Endothelial cell of umbilical vein (primary cell): ENCODE data around the gene TCERG1L. TPM values are rescaled to one million over a fixed set of nuclear protein-coding genes. Genes with fewer than 3 reads are reported as not detected.

Experiments used
- BruUV-seq: library from RNA; stranded (reverse); fragments of 400-500 nt; replicated peaks from 2 replicates; lab custom pipeline; 2021; lab: Mats Ljungman, UMichigan
- CTCF ChIA-PET: fragments of 300-600, 350-600 bp; sonication (Branson Sonifier 250); formaldehyde crosslinking; loops from one replicate; lab custom pipeline; 2021; ENCODE audit warnings: antibody characterized with exemption, inconsistent platforms; lab: Charles Lee
- POLR2A ChIA-PET: fragments of 300-600, 350-600 bp; sonication (Branson Sonifier 250); formaldehyde crosslinking; loops from one replicate; lab custom pipeline; 2021; ENCODE audit warnings: antibody characterized with exemption, inconsistent platforms; lab: Charles Lee
- DNase-seq: peaks from one replicate; pipeline ENCODE4 v3.0.0-alpha.2; 2011; ENCODE audit warnings: low read depth, low spot score
- FAIRE-seq: peaks from 2 replicates; lab custom pipeline; 2011; peaks lifted over from hg19 to GRCh38; lab: Jason Lieb, UNC
- H2AFZ ChIP-seq: 2 replicates; pipeline ENCODE4 v1.6.0; 2012; ENCODE audit warnings: low read depth, low read length, control low read depth, inconsistent platforms
- H3K27ac ChIP-seq: 2 replicates; pipeline ENCODE4 v1.5.1; 2011; ENCODE audit warnings: low read depth, mild to moderate bottlenecking, control low read depth, low read length, moderate library complexity; ENCODE audit not compliant: insufficient read depth
- H3K27me3 ChIP-seq, 2 experiments: 2 replicates each; pipeline versions ENCODE4 v1.6.0 to v1.6.1; 2011; ENCODE audit warnings: low read length in 2 of 2, mixed read lengths in 1 of 2; ENCODE audit not compliant: control insufficient read depth in 2 of 2, insufficient read depth in 2 of 2
- H3K36me3 ChIP-seq, 2 experiments: 2 replicates in 1 of 2; 3 replicates in 1 of 2; pipeline ENCODE4 v1.5.1; 2011; ENCODE audit warnings: low read length in 2 of 2, mild to moderate bottlenecking in 1 of 2, moderate library complexity in 1 of 2; ENCODE audit not compliant: control insufficient read depth in 2 of 2, insufficient read depth in 2 of 2; ENCODE audit errors: extremely low read depth in 1 of 2
- H3K4me1 ChIP-seq: 3 replicates; pipeline ENCODE4 v1.5.1; 2011; ENCODE audit warnings: mild to moderate bottlenecking, low read length; ENCODE audit not compliant: control insufficient read depth, insufficient read depth; ENCODE audit errors: extremely low read depth
- H3K4me2 ChIP-seq: 2 replicates; pipeline ENCODE4 v1.6.1; 2011; ENCODE audit warnings: low read length, control low read depth, mixed read lengths; ENCODE audit not compliant: insufficient read depth
- H3K4me3 ChIP-seq, 3 experiments: fragments of 200-600 bp in 1 of 3; sonication (generic), shearing (Covaris generic) in 1 of 3; replicated peaks in 1 of 3; 2 replicates each; pipeline ENCODE4 v1.5.1; 2011 to 2016; ENCODE audit warnings: control low read depth in 3 of 3, low read length in 3 of 3, mild to moderate bottlenecking in 2 of 3, inconsistent platforms in 1 of 3, low read depth in 1 of 3, moderate library complexity in 1 of 3; ENCODE audit not compliant: insufficient read depth in 1 of 3
- H3K79me2 ChIP-seq: 2 replicates; pipeline ENCODE4 v1.6.0; 2012; ENCODE audit warnings: low read length, inconsistent platforms; ENCODE audit not compliant: control insufficient read depth, insufficient read depth
- H3K9ac ChIP-seq: replicated peaks from 2 replicates; pipeline ENCODE3; 2011; ENCODE audit warnings: low read length, control low read depth; ENCODE audit not compliant: insufficient read depth; ENCODE audit errors: extremely low read depth
- H3K9me1 ChIP-seq: replicated peaks from 3 replicates; pipeline ENCODE4 v1.6.0; 2011; ENCODE audit warnings: mild to moderate bottlenecking, low read length; ENCODE audit not compliant: control insufficient read depth, insufficient read depth; ENCODE audit errors: extremely low read depth
- H3K9me3 ChIP-seq: replicated peaks from 2 replicates; pipeline ENCODE4 v1.5.1; 2012; ENCODE audit warnings: low read length, inconsistent platforms; ENCODE audit not compliant: control insufficient read depth, insufficient read depth
- H4K20me1 ChIP-seq: replicated peaks from 2 replicates; pipeline ENCODE3; 2011; ENCODE audit warnings: mild to moderate bottlenecking, low read length; ENCODE audit not compliant: control insufficient read depth, insufficient read depth; ENCODE audit errors: extremely low read depth
- CTCF ChIP-seq, 2 donors: IDR thresholded peaks; 1 replicate in 1 of 2; 2 replicates in 1 of 2; pipeline ENCODE4 v1.5.1; 2011; ENCODE audit warnings: low read length in 2 of 2, mild to moderate bottlenecking in 2 of 2, moderate library complexity in 2 of 2, control low read depth in 1 of 2, inconsistent platforms in 1 of 2, low read depth in 1 of 2; ENCODE audit not compliant: insufficient read depth in 1 of 2; ENCODE audit errors: extremely low read depth in 1 of 2
- EZH2 ChIP-seq: IDR thresholded peaks from 2 replicates; pipeline ENCODE4 v1.6.1; 2012; ENCODE audit warnings: borderline replicate concordance, low read depth, mild to moderate bottlenecking, moderate library complexity, low read length, inconsistent platforms; ENCODE audit not compliant: severe bottlenecking
- FOS ChIP-seq: IDR thresholded peaks from 2 replicates; pipeline ENCODE4 v1.6.1; 2011; ENCODE audit warnings: mild to moderate bottlenecking, low read length, moderate library complexity, borderline replicate concordance; ENCODE audit not compliant: insufficient read depth
- GATA2 ChIP-seq: IDR thresholded peaks from 2 replicates; pipeline ENCODE4 v1.7.0; 2011; ENCODE audit warnings: low read depth, mild to moderate bottlenecking, moderate library complexity, mixed read lengths, low read length; ENCODE audit not compliant: insufficient read length, insufficient read depth
- JUN ChIP-seq: IDR thresholded peaks from 2 replicates; pipeline ENCODE4 v1.6.1; 2011; ENCODE audit warnings: borderline replicate concordance, low read depth; ENCODE audit not compliant: insufficient read length, insufficient read depth
- MAX ChIP-seq: IDR thresholded peaks from 2 replicates; pipeline ENCODE4 v1.6.1; 2011; ENCODE audit not compliant: insufficient read depth, insufficient read length
- MYC ChIP-seq: IDR thresholded peaks from one replicate; pipeline ENCODE4 v1.6.1; 2011; ENCODE audit warnings: mild to moderate bottlenecking, low read depth, low read length
- POLR2A ChIP-seq: IDR thresholded peaks from 2 replicates; pipeline ENCODE4 v1.6.1; 2012; ENCODE audit warnings: low read depth, mild to moderate bottlenecking, control low read depth, low read length
- POLR2AphosphoS5 ChIP-seq: IDR thresholded peaks from 2 replicates; pipeline ENCODE4 v1.6.1; 2012; ENCODE audit warnings: low read depth, mild to moderate bottlenecking, control low read depth, low read length, moderate library complexity; ENCODE audit not compliant: insufficient read depth
- dilution Hi-C: fragments of 300-500 bp; cut with MboI; formaldehyde crosslinking; loops from one replicate; pipeline ENCODE4 v1.15.0; 2019; ENCODE audit warnings: low sequenced_read_pairs; ENCODE audit not compliant: extremely low pct_ligation_motif_present
- intact Hi-C: fragments of 100-400 bp; cut with micrococcal nuclease; formaldehyde crosslinking; loops from one replicate; pipeline ENCODE4 v1.10.0; 2022
- polyA plus RNA-seq, 4 experiments: library from polyadenylated mRNA; depleted of rRNA in 3 of 4; stranded (reverse) in 3 of 4; unstranded in 1 of 4; fragments of >200 nt; gene quantifications; 2 replicates each; pipeline versions ENCODE4 v1.2.1 to v1.2.3, GENCODE V29; 2011 to 2012; ENCODE audit warnings: missing spikeins in 1 of 4
- total RNA-seq: library from RNA; stranded (reverse); gene quantifications from 2 replicates; pipeline ENCODE4 v1.2.3, GENCODE V29; 2021

Gene TCERG1L
- total and polyA plus RNA-seq, 2 donors (not counting 3 experiments of a cell fraction or from before 2014, with no cell fraction given): not detected

- FAIRE-seq (no peak), DNase-seq (no peak)
- ChIA-PET CTCF (no interaction called here), POLR2A (no interaction called here)
- H2AFZ ChIP-seq: no peak overlapping the region
- H3K27ac ChIP-seq: no peak overlapping the region
- no peak overlapping the region for H3K9ac ChIP-seq
- H3K4me3 ChIP-seq: no peak overlapping the region
- TF ChIP-seq GATA2 (no peak), FOS (no peak), MYC (no peak), CTCF (IDR thresholded peaks at IDR 0.05; ENCODE audit: extremely low read depth in 1 of 2, insufficient read depth in 1 of 2, low read depth in 1 of 2, low read length in 2 of 2) (no peak), JUN (no peak), MAX (no peak), EZH2 (no peak), POLR2AphosphoS5 (no peak), POLR2A (no peak)
- H3K27me3 ChIP-seq: no peaks in the 10 kb centered on the region
- H3K4me2 ChIP-seq: no peak overlapping the region
- no peaks in the 10 kb centered on the region for H3K9me1 ChIP-seq
- intact Hi-C loops: no loop called here
- dilution Hi-C loops: no loop called here
- H4K20me1 ChIP-seq: no peaks in the 10 kb centered on the region
- H3K4me1 ChIP-seq: no peaks in the 10 kb centered on the region
- no peaks in the 10 kb centered on the region for H3K79me2 ChIP-seq
- no peaks in the 10 kb centered on the region for H3K36me3 ChIP-seq
- H3K9me3 ChIP-seq: peaks cover 3% of the 10 kb centered on the region
- no TSS peak for BruUV-seq
These were observed 265.3 kb downstream of the TCERG1L start for GRCh38 chr10:131046194-131046593.
